Activated CD4-positive, CD25-positive, alpha-beta regulatory T cell treated with anti-CD3 and anti-CD28 coated beads, Interleukin-2, amount 50 U/mL, for 72 hours (primary cell): ENCODE measurements around the gene USP19.

Experiments used
- DNase-seq: peaks from one replicate; pipeline ENCODE4 v3.0.0; 2021

Gene USP19

DNA sequence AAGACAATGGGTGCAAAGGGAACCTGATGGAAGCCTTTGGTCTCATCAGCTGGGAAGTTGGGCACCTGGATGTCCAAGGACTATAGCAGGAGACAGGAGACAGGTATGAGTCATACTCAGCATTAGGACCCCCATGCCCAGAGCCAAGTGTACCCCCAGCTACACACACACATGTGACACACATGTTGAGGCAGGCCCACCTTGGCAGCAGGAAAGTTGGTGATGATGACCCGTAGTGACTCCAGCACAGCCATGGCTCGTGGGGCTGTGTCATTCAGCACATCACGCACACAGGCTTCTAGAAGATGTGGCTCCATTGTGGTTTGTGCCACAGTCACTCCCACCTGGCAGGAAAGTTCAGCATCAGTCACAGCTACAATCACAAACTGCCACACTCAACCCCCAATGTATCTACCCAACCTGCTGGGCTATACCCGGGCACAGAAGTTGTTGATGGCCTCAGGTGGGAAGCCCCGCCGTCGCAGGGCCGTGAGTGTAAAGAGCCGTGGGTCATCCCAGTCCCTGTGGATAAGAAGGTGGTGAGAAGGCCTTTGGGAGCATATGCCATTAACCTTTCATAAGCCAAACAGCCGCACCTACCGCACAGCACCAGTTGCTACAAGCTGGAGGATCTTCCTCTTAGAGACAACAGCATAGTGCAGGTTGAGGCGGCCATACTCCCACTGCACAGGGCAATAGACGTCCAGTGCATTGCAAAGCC is 21.6 kb downstream of the USP19 start:
- DNase-seq, result no peak

GRCh38 chr3:49098429-49098828 is 22.2 kb downstream of the USP19 start:
- no peak for DNase-seq

- DNase-seq, result peak; percentile 94
Observed at GRCh38 chr3:49093853-49094767, 26.5 kb downstream of the USP19 start, which contains the start of gene QRICH1. QRICH1 (minus strand) TSS chr3:49094071; CDS start chr3:49077017, 17,054 bp downstream.

DNA sequence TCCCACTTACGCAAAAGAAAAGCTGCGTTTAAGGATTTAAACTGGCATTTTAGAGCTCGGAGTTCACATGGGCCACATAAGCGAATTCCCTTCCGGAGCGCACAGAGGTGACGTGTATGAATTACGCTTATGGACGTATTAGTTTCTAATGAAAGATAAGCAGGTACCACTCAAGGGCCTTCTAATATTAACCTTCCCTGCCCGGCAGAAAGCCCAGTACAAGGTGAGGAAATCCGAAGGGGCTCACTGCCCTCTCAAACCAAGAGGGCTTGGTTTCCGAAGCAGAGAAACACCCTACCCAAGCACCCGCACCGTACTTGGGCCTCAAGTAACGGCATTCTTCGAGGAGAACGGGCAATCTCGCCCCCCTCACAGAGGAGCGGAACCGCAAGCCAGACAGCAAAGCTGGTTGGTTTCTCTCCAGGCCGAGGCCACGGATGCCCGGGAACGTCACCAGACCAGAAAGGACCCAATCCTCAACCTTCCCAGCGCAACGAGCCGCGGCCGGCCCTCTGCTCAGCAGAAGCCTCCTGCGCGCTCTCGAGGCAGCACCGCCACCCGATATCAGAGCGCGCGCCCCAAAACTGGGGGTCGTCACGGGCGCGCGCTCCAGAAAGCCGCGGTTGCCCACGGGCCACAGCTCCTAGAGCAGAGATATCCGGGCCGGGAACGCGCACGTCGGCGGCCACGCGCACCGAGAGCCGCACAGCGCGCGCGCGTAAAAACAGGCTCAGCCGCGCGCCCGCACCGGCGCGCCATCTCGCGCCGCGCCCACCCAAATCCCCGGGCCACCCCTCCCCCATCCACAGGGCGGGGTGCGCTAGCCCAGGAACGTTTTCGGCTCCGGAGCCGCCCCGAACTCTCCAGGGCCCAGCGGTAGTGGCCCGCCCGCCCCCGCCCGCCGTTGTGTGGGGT is 27.4 kb downstream of the USP19 start:
- peak; percentile 84 for DNase-seq

GRCh38 chr3:49081429-49081828 is 39.2 kb downstream of the USP19 start:
- no peak for DNase-seq

- no peak for DNase-seq
Observed at GRCh38 chr3:49079270-49079669, 41.4 kb downstream of the USP19 start.

DNA sequence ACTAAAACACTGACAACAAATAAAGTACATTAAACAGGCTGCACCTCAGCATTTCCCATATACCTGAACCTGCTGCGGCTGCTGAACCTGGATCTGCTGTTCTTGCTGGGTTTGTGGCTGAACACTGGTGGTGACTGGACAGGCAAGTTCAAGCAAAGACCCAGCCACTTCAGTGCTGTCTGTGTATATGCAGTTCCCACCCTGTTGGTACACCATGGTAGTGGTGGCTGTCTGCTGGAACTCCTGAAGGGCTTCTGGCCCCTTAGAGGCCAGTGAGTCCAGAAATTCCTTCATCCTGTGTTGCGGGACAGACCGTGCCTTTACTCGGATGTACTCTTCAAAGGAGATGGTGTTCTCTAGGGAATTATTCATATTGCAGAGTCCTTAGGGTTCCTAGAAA is 44.0 kb downstream of the USP19 start:
- DNase-seq, result no peak

GRCh38 chr3:49076116-49076515 is 44.5 kb downstream of the USP19 start:
- no peak for DNase-seq
